Measurements from ENCODE around the gene RAD18.

DNA sequence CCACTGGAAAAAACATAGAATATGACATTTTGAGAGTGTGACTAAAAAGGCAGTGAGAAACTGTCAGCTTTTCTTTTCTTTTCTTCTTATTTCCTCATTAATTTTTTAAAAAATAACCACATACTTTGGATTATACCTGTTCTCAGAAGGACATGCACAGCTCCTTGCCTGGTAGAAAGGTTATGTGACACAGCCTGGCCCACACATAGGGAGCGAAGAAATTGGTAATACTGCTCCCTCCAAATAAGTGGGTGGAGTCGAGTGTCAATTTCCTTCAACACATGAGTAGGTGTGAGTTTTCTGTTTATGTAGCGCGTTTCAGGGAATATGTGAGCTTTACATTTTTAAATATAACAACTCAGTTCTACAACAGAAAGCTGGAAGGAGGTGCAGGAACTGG, 28.9 kb upstream of the RAD18 start:
- TF ChIP-seq, protein P1, sequence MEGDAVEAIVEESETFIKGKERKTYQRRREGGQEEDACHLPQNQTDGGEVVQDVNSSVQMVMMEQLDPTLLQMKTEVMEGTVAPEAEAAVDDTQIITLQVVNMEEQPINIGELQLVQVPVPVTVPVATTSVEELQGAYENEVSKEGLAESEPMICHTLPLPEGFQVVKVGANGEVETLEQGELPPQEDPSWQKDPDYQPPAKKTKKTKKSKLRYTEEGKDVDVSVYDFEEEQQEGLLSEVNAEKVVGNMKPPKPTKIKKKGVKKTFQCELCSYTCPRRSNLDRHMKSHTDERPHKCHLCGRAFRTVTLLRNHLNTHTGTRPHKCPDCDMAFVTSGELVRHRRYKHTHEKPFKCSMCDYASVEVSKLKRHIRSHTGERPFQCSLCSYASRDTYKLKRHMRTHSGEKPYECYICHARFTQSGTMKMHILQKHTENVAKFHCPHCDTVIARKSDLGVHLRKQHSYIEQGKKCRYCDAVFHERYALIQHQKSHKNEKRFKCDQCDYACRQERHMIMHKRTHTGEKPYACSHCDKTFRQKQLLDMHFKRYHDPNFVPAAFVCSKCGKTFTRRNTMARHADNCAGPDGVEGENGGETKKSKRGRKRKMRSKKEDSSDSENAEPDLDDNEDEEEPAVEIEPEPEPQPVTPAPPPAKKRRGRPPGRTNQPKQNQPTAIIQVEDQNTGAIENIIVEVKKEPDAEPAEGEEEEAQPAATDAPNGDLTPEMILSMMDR (IDR thresholded peaks at IDR 0.05) = no peak
- no peak for TF ChIP-seq POLR2AphosphoS5 (IDR thresholded peaks at IDR 0.05)
- TF ChIP-seq POLR2A (IDR thresholded peaks at IDR 0.05) = no peak
